Heart left ventricle (tissue), 16 donors: Measurements from ENCODE around the gene EXOC8. TPM values are rescaled to one million over a fixed set of nuclear protein-coding genes. Genes with fewer than 3 reads are reported as not detected.

Experiments
- ATAC-seq, 4 donors: fragments of 200-7000 bp; cut with Tn5 transposase; one replicate each; pipeline ENCODE4 v1.9.1; 2020 to 2022; ENCODE audit warnings: moderate library complexity in 4 of 4, mild to moderate bottlenecking in 3 of 4, moderate number of reproducible peaks in 1 of 4
- DNase-seq, 5 donors: peaks; one replicate each; pipeline ENCODE4 v3.0.0-alpha.2; 2020
- H3K27ac ChIP-seq, 12 donors: fragments of 200-600 bp; sonication (generic) in 4 of 12; one replicate each; pipeline versions ENCODE4 v1.5.0 to v1.8.0; 2016 to 2022; ENCODE audit warnings: mild to moderate bottlenecking in 2 of 12
- H3K27me3 ChIP-seq, 9 donors: fragments of 200-600 bp; sonication (generic) in 2 of 9; one replicate each; pipeline versions ENCODE4 v1.5.1 to v1.8.0; 2016 to 2022; ENCODE audit warnings: mild to moderate bottlenecking in 3 of 9
- H3K36me3 ChIP-seq, 9 donors: fragments of 200-600 bp; sonication (generic) in 2 of 9; one replicate each; pipeline versions ENCODE4 v1.5.0 to v1.8.0; 2018 to 2022; ENCODE audit warnings: mild to moderate bottlenecking in 2 of 9
- H3K4me1 ChIP-seq, 12 donors: fragments of 200-600 bp; sonication (generic) in 4 of 12; one replicate each; pipeline versions ENCODE4 v1.5.0 to v1.8.0; 2016 to 2022; ENCODE audit warnings: mild to moderate bottlenecking in 3 of 12
- H3K4me3 ChIP-seq, 12 donors: fragments of 200-600 bp; sonication (generic) in 4 of 12; one replicate each; pipeline versions ENCODE4 v1.5.0 to v1.8.0; 2017 to 2022; ENCODE audit warnings: mild to moderate bottlenecking in 9 of 12, moderate library complexity in 4 of 12
- H3K9me3 ChIP-seq, 12 donors: fragments of 200-600 bp; sonication (generic) in 4 of 12; one replicate each; pipeline versions ENCODE4 v1.5.0 to v1.8.0; 2016 to 2022; ENCODE audit warnings: mild to moderate bottlenecking in 1 of 12
- POLR2A ChIP-seq, 2 donors: fragments of 450-650 bp; IDR thresholded peaks; one replicate each; pipeline ENCODE4 v1.6.1; 2017; ENCODE audit warnings: antibody characterized with exemption in 2 of 2, mild to moderate bottlenecking in 2 of 2, moderate library complexity in 2 of 2
- WGBS, 4 donors: extraction: QIAGEN DNeasy Blood & Tissue Kit in 2 of 4; methylation state at CpG; one replicate each; pipeline versions ENCODE4 v1.1.5 to v1.1.7; 2013 to 2018; 5-methylcytosine and 5-hydroxymethylcytosine counted together
- intact Hi-C, 10 donors: fragments of 100-400 bp; cut with DNase I; formaldehyde crosslinking; loops; one replicate each; pipeline versions ENCODE4 v1.11.1 to v1.14.2; 2022
- polyA plus RNA-seq, 2 donors: library from polyadenylated mRNA; stranded (reverse); fragments of 200-250 nt; gene quantifications; one replicate each; pipeline ENCODE4 v1.2.3, GENCODE V29; 2013
- total RNA-seq, 9 donors: library from RNA; depleted of rRNA in 2 of 9; stranded (reverse); fragments of >200 nt in 2 of 9; fragmentation: NEBNext Ultra II Directional in 3 of 9; extraction: Animal tissue kit (Norgen Biotek cat#: 25700) in 3 of 9; gene quantifications; one replicate each; pipeline versions ENCODE4 v1.1.0 to v1.2.4, GENCODE V29; 2016 to 2023
- TF ChIP-seq, protein P1 (sequence below), 12 donors: fragments of 200-600 bp; sonication (generic) in 4 of 12; IDR thresholded peaks; one replicate each; pipeline versions ENCODE4 v1.5.0 to v1.8.0; 2018 to 2022; ENCODE audit warnings: antibody characterized with exemption in 12 of 12, mild to moderate bottlenecking in 5 of 12
- donor health status: ischemic (EF 13 %, LVEDD 7.1; RV severe dilation, severe dysfunction).
- donor health status: healthy with polysubstance abuse.
- donor health status: DM: no; HTN: yes; CAD: no.
- donor health status: DM: no; HTN: no; CAD: no.
- donor health status: ischemic (EF 25% LVEDD 6.9; RV normal size, moderate dysfunction).
- donor health status: ischemic (EF 25% LVEDD 5.7; RV mildly dilated, moderate dysfunction).
- donor health status: healthy.
- donor health status: DM: yes; HTN: yes; CAD: no.
- donor health status: ischemic (EF 35%, LVEDD 5.7; RV mildly dilated, moderate dysfunction).
- donor health status: nonischemic (EF 11% LVEDD 7.7; RV severe dilation, severe dysfunction).
- donor health status: DM: yes; HTN: yes; CAD: no.
- donor health status: PGD.
- donor health status: ischemic (EF 29% LVEDD 5.4; RV normal size, mild dysfunction).
- donor health status: nonischemic (EF 23%, LVEDD 6.1; RV moderate dilation, normal function).

The EXOC8 gene
- total and polyA plus RNA-seq, 11 donors: 3.7 to 14.8 (median 12.2) TPM

DNA sequence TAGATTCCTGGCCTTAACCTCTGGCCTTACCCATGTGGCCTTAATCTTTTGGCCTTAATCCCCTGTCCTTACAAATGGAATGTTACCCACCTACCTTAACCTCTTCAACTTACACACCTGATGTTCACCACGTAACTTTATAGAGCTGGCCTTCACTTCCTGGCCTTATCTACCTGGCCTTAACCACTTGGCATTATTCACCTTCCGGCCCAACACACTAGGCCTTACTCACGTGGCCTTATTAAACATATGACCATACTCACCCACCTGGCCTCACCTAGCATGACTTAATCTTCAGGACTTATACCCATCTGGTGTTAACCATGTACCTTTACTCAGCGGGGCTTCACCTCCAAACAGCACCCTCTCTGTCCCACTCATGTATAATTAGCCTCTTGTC is 41.7 kb downstream of the EXOC8 start:
- H3K27ac ChIP-seq: no peak overlapping the region
- intact Hi-C loops: loop anchor here in 1 of 10 donors (5.0 kb wide), 1 partner anchor 49 kb away; no protein-coding TSS in a partner anchor
- WGBS, 4 donors: 96 to 99% (median 98%) methylated on average over 4 of the region's 4 CpGs
- H3K4me3 ChIP-seq: no peak overlapping the region
- H3K36me3 ChIP-seq: no peaks in the 10 kb centered on the region
- no peaks in the 10 kb centered on the region for H3K4me1 ChIP-seq
- ATAC-seq (no peak), DNase-seq (no peak)
- TF ChIP-seq, protein P1, sequence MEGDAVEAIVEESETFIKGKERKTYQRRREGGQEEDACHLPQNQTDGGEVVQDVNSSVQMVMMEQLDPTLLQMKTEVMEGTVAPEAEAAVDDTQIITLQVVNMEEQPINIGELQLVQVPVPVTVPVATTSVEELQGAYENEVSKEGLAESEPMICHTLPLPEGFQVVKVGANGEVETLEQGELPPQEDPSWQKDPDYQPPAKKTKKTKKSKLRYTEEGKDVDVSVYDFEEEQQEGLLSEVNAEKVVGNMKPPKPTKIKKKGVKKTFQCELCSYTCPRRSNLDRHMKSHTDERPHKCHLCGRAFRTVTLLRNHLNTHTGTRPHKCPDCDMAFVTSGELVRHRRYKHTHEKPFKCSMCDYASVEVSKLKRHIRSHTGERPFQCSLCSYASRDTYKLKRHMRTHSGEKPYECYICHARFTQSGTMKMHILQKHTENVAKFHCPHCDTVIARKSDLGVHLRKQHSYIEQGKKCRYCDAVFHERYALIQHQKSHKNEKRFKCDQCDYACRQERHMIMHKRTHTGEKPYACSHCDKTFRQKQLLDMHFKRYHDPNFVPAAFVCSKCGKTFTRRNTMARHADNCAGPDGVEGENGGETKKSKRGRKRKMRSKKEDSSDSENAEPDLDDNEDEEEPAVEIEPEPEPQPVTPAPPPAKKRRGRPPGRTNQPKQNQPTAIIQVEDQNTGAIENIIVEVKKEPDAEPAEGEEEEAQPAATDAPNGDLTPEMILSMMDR (IDR thresholded peaks at IDR 0.05): no peak
- TF ChIP-seq POLR2A (IDR thresholded peaks at IDR 0.05): no peak
- H3K9me3 ChIP-seq: no peaks in the 10 kb centered on the region
- H3K27me3 ChIP-seq: no peaks in the 10 kb centered on the region

DNA sequence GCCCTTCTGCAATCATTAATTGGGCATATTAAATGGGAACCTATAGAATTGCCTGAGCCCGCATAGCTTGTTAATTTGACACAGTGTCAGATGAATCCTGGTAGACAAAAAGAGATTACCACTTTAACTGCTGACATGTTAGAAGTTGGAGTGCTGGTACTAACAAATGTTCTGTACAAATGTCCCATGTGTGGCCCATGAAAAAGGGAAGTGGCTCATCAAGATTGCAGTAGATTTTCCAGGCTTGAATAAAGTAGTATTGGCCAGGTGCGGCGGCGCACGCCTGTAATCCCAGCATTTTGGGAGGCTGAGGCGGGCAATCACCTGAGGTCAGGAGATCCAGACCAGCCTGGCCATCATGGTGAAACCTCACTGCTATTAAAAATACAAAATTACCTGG is 51.0 kb downstream of the EXOC8 start:
- TF ChIP-seq, protein P1 (IDR thresholded peaks at IDR 0.05): no peak
- no peak for TF ChIP-seq POLR2A (IDR thresholded peaks at IDR 0.05)

DNA sequence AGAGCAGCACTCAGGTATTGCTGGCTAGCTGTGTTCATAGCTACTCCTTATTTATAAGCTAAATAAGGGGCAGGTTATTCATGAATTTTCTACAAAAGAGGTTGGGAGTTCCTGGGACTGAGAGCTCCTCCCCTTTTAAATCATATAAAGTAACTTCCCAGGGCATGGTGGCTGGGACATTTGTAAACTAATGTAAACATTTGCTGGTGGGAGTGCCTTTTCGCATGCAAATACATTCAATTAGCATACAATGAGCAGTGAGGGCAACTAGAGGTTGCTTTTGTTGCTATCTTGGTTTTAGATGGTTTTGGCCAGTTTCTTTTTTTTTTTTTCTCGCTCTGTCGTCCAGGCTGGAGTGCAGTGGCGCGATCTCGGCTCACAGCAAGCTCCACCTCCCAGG is 53.2 kb downstream of the EXOC8 start:
- no peaks in the 10 kb centered on the region for H3K36me3 ChIP-seq
- no peak overlapping the region for H3K27ac ChIP-seq
- H3K27me3 ChIP-seq: no peaks in the 10 kb centered on the region
- intact Hi-C loops: no loop called here
- TF ChIP-seq, protein P1 (IDR thresholded peaks at IDR 0.05): no peak
- TF ChIP-seq POLR2A (IDR thresholded peaks at IDR 0.05): no peak
- H3K9me3 ChIP-seq: no peaks in the 10 kb centered on the region
- WGBS, 4 donors: 92 to 97% (median 95%) methylated on average over 6 of the region's 6 CpGs
- no peak overlapping the region for H3K4me3 ChIP-seq
- peaks cover 0 to under 1% (median 0%) of the 10 kb centered on the region in 12 donors for H3K4me1 ChIP-seq
- DNase-seq: no peak
- ATAC-seq: no peak

More for the DNA sequence above, 51.0 kb downstream of the EXOC8 start:
- Histone ChIP-seq H3K27ac (no peak overlapping the region), H3K4me3 (no peak overlapping the region), H3K9me3 (no peaks in the 10 kb centered on the region), H3K36me3 (no peaks in the 10 kb centered on the region), H3K4me1 (no peaks in the 10 kb centered on the region), H3K27me3 (no peaks in the 10 kb centered on the region)
- 96 to 99% (median 97%) methylated on average over 4 to 6 of the region's 6 CpGs for WGBS, 4 donors
- DNase-seq (no peak), ATAC-seq (no peak)
- intact Hi-C loops: no loop called here

Other genes starting within 250 kb of the EXOC8 start
- under 1 TPM in 3 of 9 donors, not detected in 6; 0.12 to 0.16 (median 0.13) TPM for gene TRIM67, start 175.8 kb downstream of the EXOC8 start, total RNA-seq
- gene TRIM67, start 175.8 kb downstream of the EXOC8 start, polyA plus RNA-seq: not detected
- 10 to 100 TPM; 43.3 to 62.6 (median 52.8) TPM for gene GNPAT, start 96.6 kb downstream of the EXOC8 start, total RNA-seq
- gene GNPAT, start 96.6 kb downstream of the EXOC8 start, polyA plus RNA-seq: 10 to 100 TPM; 49.0 to 55.5 TPM
- 10 to 100 TPM in 1 of 9 donors, 1 to 10 TPM in 8; 5.9 to 10.6 (median 8.1) TPM for gene SPRTN, start 441 bp upstream of the EXOC8 start, total RNA-seq
- 1 to 10 TPM; 3.2 to 7.3 TPM for gene SPRTN, start 441 bp upstream of the EXOC8 start, polyA plus RNA-seq
- 100 to 1,000 TPM in 1 of 9 donors, 10 to 100 TPM in 8; 51.6 to 122 (median 77.8) TPM for gene EGLN1, start 84.4 kb upstream of the EXOC8 start, total RNA-seq
- gene EGLN1, start 84.4 kb upstream of the EXOC8 start, polyA plus RNA-seq: 10 to 100 TPM; 20.8 to 59.2 TPM
- gene TSNAX, start 190.8 kb upstream of the EXOC8 start, total RNA-seq: 10 to 100 TPM; 16.6 to 43.5 (median 31.7) TPM
- gene TSNAX, start 190.8 kb upstream of the EXOC8 start, polyA plus RNA-seq: 10 to 100 TPM in 1 of 2 donors, 1 to 10 TPM in 1; 9.7 to 33.8 TPM